D721Med (cell line): ENCODE results near the gene CLSTN2.
A peak's percentile ranks its signal among the peaks of the same experiment; 100 is the strongest.

Source experiments
- DNase-seq: peaks from one replicate; pipeline ENCODE4 v3.0.0; 2011; ENCODE audit warnings: low spot score; ENCODE audit not compliant: insufficient read length
- FAIRE-seq: peaks from 2 replicates; lab custom pipeline; 2011; peaks lifted over from hg19 to GRCh38; lab: Jason Lieb, UNC
- TF ChIP-seq, protein P1 (sequence below): IDR thresholded peaks from 2 replicates; pipeline ENCODE4 v1.5.1; 2012; ENCODE audit warnings: mild to moderate bottlenecking, control low read depth; ENCODE audit not compliant: insufficient read depth; ENCODE audit errors: missing control alignments

CLSTN2 gene

DNA sequence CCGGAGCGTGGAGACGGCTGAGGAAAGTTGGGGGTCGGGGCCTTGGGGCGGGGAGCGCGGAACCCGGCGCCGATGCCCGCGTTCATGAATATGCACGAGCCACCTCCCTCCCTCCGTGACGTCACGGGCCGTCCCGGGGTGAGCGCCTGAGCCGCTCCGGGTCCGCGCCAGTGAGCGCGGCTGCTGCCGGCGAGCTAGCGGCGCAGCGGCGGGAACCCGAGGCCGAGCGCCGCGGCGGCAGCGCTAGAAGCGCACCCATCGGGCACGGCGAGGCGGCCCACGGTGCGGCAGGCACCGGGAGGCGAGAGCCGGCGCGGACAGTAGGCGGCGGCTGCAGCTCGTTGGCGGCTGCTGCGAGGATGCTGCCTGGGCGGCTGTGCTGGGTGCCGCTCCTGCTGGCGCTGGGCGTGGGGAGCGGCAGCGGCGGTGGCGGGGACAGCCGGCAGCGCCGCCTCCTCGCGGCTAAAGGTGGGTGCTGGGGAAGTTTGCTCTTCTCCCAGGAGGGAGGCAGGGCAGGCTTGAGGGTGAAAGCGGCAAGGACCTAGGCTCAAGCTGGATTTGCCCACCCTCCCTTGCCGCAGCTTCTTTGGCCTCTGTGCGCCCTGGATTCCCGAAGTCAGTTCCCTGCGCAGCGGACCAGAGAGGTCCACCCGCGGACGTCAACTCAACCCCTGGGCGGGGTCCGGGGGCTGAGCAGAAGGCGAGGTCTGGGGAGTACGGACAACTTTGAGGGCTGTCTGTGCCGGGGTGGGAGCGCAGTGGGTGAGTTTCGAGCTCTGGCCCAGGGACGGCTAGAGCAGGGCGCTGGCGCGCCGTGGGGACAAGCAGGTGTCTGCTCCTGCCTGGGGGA is at the start of gene CLSTN2:
CLSTN2 (plus strand) TSS at position 170 of the 850 bp plus-strand sequence.
- TF ChIP-seq, protein P1, sequence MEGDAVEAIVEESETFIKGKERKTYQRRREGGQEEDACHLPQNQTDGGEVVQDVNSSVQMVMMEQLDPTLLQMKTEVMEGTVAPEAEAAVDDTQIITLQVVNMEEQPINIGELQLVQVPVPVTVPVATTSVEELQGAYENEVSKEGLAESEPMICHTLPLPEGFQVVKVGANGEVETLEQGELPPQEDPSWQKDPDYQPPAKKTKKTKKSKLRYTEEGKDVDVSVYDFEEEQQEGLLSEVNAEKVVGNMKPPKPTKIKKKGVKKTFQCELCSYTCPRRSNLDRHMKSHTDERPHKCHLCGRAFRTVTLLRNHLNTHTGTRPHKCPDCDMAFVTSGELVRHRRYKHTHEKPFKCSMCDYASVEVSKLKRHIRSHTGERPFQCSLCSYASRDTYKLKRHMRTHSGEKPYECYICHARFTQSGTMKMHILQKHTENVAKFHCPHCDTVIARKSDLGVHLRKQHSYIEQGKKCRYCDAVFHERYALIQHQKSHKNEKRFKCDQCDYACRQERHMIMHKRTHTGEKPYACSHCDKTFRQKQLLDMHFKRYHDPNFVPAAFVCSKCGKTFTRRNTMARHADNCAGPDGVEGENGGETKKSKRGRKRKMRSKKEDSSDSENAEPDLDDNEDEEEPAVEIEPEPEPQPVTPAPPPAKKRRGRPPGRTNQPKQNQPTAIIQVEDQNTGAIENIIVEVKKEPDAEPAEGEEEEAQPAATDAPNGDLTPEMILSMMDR = no peak
- FAIRE-seq = no peak
- DNase-seq = peak; percentile 52

DNA sequence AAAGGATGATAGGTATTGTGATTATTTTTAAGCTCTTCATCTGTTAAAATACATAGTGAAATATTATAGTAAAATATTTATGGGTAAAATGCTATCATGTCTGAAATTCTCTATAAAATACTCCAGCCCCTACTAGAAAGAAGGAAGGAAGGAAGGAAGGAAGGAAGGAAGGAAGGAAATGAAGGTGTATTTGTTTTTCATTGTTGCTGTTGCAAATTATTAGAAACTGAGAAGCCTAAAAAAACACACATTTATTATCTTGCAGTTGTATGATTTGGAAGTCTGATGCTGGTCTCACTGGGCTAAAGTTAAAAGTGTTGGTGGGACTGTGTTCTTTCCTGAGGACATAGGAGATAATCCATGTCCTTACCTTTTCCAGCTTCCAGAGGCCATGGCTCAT is 47.6 kb upstream of the CLSTN2 start:
- TF ChIP-seq, protein P1 = no peak
- no peak for DNase-seq
- FAIRE-seq = no peak

DNA sequence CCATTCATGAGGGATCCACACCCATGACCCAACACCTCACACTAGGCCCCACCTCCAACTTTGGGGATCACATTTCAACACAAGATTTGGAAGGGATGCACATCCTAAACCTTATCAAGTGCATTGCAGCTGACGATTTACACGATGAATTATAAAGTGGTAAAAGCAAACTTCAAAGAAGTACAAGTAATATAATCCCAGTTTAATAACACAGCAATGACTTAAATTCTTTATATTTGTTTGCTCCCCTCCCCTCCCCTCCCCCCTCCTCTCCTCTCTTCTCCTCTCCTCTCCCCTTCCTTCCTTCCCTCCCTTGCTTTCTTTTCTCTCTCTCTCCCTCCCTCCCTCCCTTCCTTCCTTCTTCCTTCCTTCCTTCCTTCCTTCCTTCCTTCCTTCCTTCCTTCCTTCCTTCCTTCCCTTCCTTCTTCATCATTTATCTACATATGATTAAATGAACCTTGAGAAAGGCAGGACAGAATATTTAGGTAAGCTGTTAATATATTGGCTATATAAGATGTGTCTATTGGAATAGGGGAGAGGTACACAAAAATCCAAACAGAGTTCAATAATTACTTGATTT is 46.3 kb upstream of the CLSTN2 start:
- TF ChIP-seq, protein P1 = no peak
- DNase-seq (no peak), FAIRE-seq (no peak)

DNA sequence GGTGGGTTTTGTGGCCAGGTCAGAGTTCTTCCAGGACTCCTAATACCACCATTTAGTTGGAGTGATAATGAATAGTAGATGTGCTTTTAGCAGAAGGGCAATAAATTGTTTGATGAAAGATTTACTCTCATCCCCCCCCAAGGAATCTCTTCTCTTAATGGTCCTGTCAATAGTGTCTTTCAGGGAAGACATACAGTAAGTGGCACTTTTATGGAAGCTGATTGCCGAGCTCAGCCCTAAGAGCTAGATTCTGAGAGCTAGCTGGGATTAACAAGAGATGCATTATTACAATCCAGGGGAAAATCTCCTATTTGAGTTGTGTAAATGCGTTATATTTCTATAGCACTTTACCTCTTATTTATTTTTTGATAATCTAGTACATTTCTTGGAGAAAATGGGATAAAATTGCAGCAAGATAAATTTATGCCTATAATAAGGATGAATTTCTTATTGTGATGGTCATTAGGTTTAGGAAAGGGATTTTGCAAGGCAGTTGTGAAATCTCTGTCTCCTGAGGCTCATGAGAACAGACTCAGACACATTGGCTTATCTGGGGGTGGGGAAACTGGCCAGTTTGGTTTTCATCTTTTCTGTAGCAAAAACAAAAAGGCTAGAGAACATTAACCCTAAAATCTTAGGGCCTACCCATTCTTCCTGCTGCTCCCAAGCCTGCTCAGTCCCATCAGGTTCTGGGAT is 41.6 kb upstream of the CLSTN2 start:
- TF ChIP-seq, protein P1 = no peak
- no peak for DNase-seq
- no peak for FAIRE-seq

DNA sequence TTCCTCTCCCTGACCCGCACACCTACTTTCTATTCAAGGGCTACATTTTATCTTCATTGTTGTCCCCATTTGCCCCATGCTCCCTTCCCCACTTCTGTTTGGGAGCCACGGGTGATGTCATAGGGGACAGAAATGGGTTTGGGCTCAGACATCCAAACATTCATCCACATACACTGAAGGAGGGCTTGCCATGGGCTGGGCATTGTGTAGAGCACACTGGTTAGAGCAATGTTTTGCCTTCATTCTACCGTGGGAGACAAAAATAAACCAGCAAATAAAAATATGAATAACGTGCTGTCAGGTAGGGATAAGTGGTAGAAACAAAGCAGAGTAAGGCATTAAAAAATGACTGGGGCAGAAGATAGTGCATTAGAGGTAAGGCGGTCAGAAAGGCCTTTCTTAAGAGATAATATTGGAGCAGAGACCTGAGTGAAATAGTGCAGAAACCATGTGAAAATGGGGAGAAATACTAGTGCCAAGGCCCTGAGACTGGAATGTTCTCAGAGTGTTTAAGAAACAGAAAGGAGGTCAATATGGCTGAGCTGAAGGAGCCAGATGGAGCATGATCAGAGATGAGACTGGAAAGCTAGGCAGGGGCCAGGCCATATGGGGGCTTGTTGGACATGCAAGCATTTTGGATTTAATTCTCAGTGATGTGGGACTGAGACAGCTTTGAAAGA is 40.9 kb upstream of the CLSTN2 start:
- DNase-seq (no peak), FAIRE-seq (no peak)
- TF ChIP-seq, protein P1 = no peak

DNA sequence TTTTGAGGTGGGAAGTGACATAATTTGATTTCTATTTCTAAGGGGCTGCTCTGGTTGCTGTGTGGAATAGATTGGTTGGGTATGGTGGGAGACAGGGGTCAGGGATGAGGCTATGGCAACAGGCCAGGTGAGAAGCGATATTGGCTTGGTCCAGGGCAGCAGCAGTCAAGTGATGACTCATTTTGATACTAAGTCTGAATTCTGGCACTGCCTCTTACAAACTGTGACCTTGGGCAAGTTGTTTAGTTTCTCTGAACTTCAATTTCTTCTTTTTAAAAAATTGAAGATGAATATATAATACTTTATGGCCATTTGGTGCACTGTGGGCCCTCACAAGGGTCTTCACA is 40.4 kb upstream of the CLSTN2 start:
- FAIRE-seq = no peak
- TF ChIP-seq, protein P1 = no peak
- no peak for DNase-seq
